OCI-M2 (cell line): ENCODE measurements around the gene DHDDS.
"Not testable (repeated sequence)": the region's sequence is repeated elsewhere in the genome, so short reads cannot be mapped to it uniquely, and the experiment has no call there.

Source experiments
- DNase-seq: peaks from one replicate; lab custom pipeline; 2025; ENCODE audit not compliant: unreplicated experiment; lab: John Stamatoyannopoulos, UW

DHDDS gene

DNA sequence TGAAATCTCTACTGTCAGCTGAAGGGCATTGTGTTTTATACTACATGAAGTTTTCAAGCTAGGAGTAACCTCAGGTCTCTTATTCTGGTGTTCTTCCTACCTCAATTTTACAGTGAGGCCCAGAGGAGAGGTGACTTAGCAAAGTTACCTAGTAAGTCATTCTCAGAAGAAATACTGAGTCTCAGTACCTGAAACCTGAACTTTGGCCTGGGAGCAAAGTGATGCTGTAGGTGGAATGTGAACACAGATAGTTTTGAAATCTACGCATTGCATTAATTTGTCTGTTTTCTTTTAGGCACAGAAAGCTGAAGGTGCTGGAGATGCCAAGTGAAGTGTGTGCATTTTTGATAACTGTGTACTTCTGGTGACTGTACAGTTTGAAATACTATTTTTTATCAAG, 42.7 kb downstream of the DHDDS start:
- no peak for DNase-seq

- no peak for DNase-seq
Observed at GRCh38 chr1:26475989-26476388, 43.9 kb downstream of the DHDDS start.

GRCh38 chr1:26476958-26477357, 44.8 kb downstream of the DHDDS start:
- DNase-seq, result no peak

GRCh38 chr1:26477446-26478152, 45.5 kb downstream of the DHDDS start:
- no peak for DNase-seq

DNA sequence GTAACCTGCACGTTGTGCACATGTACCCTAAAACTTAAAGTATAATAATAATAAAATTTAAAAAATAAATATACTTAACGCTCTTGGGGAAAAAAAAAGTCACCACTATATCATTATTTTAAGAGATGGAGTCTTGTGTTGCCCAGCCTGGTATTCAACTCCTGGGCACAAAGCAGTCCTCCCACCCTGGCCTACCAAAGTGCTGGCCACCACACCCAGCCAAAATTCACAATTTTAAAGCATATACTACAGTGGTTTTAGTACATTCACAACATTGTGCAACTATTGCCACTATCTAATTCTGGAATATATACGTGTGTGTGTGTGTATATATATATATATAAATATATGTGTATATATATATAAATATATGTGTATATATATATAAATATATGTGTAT, 46.0 kb downstream of the DHDDS start:
- no peak for DNase-seq

- no peak for DNase-seq
Observed at GRCh38 chr1:26478988-26479387, 46.9 kb downstream of the DHDDS start.

DNA sequence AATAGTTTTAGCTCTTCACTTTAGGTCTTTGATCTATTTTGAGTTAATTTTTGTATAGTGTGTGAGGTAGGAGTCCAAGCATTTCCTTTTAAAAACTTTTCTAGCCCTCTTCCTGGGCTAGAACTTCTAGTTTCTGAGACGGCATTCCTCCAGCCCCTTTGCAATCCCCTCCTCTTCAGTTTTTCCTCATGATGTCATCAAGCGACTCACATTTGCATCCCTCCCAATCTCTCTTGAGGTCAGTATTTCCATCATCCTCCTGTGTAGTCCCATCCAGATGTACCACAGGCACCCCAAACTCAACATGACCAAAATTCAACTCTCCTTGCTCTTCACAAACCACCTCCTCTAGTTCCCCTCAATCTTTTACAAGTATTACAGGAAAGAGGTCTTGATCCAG, 50.8 kb downstream of the DHDDS start:
- no peak for DNase-seq

DNA sequence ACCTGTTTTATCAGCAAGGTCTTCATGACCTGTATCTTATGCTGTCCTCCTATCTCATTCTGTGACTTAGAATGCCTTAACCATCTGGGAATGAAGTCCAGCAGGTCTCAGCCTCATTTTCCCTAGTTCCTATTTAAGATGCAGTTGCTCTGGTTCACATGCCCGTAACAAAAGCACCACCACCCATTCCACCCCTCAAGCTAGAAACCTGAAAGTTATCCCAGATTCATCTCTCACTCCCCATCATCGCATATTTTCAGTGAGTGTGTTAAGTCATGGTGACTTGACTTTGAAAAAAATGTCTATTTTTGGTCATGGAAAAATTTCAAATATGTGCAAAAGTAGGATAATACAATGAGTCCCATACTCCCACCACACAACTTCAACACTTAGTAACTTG, 51.9 kb downstream of the DHDDS start:
- no peak for DNase-seq

DNA sequence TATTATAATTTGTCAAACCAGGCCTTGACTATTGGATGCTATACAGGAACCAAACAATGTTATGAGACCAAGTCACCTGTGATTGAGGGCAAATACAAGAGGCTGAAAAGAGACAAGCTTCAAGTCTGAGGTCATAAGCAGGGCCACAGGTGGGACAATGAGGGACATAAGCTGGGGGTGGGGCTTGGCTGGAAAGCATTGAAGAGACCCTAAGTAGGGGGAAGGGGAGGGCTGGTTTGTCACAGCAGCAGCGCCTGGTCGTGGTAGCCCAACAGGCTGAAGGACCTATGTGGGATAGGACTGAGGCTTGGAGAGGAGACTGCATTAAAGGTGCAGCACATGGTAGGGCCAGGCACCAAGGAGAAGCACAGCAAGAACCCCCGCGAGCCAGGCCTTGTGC, 58.0 kb downstream of the DHDDS start:
- no peak for DNase-seq

DNA sequence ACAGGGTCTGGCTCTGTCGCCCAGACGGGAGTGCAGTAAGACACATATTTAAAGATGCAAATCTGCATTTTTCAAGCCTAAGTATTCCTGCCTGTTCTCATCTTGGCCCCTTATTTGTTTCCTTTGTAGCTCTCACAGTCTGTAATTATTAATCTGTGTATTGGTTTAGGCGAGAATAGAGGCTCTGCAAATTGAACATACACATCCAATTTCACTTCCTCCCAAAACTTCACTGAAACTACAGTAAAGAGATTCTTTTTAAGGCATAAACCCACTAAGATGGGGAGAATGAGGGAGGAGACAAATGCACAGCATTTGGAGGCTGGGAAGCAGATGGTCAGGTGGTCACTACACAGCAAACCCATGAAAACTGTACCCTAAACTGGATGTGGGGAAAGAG, 61.1 kb downstream of the DHDDS start:
- DNase-seq, result no peak

DNA sequence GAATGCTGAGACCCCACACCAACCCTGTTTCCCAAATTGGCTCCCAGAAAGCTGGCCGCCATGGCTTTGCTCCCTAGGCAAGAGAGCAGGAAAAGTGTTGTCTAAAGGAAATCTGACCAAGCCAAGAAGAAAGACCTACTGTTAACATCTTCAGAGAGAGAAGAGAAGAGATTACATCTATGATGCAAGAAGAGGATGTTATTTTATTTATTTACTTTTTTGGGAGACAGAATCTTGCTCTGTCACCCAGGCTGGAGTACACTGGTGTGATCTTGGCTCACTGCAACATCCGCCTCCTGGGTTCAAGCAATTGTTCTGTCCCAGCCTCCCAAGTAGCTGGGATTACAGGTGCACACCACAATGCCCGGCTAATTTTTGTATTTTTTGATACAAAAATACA, 61.8 kb downstream of the DHDDS start:
- no peak for DNase-seq

DNA sequence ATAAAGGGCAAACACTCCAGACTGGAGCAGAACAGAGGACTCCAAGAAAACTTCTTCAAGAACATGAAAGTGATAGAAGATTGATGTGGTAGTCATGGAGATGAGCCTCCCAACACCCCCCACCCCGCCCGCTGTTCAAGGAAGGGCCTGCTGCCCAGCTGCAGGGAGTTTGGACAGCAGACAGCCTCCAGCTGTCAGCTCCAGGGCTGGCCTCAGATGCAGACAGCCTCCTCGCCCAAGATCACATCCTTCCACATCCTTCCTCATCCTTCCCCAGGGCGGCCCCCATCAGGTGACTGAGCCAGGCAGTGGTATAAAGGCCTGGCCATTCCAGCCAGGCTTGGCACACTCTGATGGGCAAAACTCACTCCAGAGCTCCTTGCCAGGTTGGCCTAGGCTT, 64.7 kb downstream of the DHDDS start:
- DNase-seq, result no peak

DNA sequence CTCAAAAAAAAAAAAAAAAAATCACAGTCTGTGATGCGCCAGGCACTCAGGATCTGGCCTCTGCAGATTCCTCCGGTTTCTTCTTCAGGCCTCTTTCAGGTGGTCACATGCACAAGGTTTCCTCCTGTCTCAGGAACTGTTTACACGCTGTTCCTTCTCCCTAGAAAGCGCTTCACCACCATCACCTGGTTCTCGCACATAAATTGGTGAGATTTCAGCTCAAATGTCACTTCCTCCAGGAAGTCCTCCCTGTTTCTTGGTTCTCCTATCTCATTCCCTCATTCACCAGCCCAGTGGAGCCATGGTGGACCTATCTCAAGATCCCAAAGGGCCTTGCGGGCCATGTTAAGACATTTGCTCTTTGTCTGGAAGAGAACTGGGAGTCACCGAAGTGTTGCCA, 66.8 kb downstream of the DHDDS start:
- DNase-seq, result no peak

GRCh38 chr1:26500488-26501175, 68.5 kb downstream of the DHDDS start:
- DNase-seq, result peak; percentile 39

- not testable (repeated sequence) for DNase-seq
Observed at GRCh38 chr1:26510711-26511110, 78.6 kb downstream of the DHDDS start.

DNA sequence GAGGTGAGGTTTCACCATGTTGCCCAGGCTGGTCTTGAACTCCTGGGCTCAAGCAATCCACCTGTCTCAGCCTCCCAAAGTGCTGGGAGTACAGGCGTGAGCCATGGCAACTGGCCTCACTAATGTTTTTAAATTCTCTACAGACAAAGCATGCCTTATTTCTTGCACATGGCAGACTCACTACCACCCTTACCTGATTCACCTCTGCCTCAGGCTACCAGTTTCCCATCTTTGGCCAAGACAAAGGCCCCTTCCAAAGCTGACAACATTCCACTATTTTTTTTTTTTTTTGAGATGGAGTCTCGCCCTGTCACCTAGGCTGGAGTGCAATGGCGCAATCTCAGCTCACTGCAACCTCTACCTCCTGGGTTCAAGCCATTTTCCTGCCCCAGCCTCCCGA, 83.7 kb downstream of the DHDDS start:
- DNase-seq, result not testable (repeated sequence)

DNA sequence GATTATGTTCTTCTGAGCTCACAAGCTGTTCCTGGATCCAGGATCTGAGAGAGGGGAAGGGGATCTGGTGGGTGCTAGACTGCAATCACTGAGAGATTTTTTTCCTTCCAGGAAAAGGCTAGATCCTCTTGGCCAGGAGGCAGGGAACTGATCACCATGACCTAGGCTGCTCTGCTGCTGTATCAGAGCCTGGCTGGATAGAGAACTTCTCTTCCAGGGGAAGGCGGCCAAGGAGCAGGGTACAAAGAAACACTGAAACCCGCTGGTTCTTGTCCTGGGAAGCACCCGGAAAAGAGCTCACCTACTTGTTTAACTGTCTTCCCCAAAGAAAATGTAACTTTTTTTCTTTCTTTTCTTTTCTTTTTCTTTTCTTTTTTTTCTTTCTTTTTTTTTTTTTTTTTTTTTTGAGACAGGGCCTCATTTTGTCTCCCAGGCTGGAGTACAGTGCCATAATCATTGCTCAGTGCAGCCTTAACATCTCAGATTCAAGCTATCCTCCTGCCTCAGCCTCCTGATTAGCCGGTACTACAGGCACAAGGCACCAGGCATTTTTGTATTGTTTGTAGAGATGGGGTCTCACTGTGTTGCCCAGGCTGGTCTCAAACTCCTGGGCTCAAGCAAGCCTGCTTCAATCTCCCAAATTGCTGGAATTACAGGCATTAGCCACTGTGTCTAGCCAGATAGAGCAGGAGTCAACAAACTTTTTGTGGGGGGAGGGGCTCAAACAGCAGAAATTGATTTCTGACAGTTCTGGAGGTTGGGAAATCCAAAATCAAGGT, 85.1 kb downstream of the DHDDS start:
- DNase-seq, result no peak

GRCh38 chr1:26517766-26518049, 85.6 kb downstream of the DHDDS start:
- no peak for DNase-seq

- DNase-seq, result no peak
Observed at GRCh38 chr1:26518355-26518754, 86.2 kb downstream of the DHDDS start.

- DNase-seq, result no peak
Observed at GRCh38 chr1:26520339-26520738, 88.2 kb downstream of the DHDDS start.
